HepG2 (cell line): ENCODE data around the gene UBFD1. TPM values are rescaled to one million over a fixed set of nuclear protein-coding genes. Genes with fewer than 3 reads are reported as not detected.

Experiments
- ARHGAP35 ChIP-seq: sonication (generic); formaldehyde crosslinking; IDR thresholded peaks from 2 replicates; pipeline ENCODE4 v1.9.0; 2022; ENCODE audit warnings: mild to moderate bottlenecking, inconsistent platforms, moderate library complexity, missing genetic modification reagents, borderline replicate concordance
- ARID2 ChIP-seq: sonication (generic); formaldehyde crosslinking; IDR thresholded peaks from 2 replicates; pipeline ENCODE4 v1.8.1; 2022; ENCODE audit warnings: mild to moderate bottlenecking, missing genetic modification reagents, borderline replicate concordance
- BRF2 ChIP-seq: sonication (generic); formaldehyde crosslinking; IDR thresholded peaks from 2 replicates; pipeline ENCODE4 v1.8.1; 2022; ENCODE audit warnings: mild to moderate bottlenecking, missing genetic modification reagents
- CSRNP2 ChIP-seq: sonication (generic); formaldehyde crosslinking; conservative IDR thresholded peaks from 2 replicates; pipeline ENCODE4 v1.8.0; 2022; ENCODE audit warnings: low read depth, missing genetic modification reagents
- FLYWCH1 ChIP-seq: sonication (generic); formaldehyde crosslinking; IDR thresholded peaks from 2 replicates; pipeline ENCODE4 v1.8.1; 2023; ENCODE audit warnings: mild to moderate bottlenecking, missing genetic modification reagents
- JDP2 ChIP-seq: sonication (generic); formaldehyde crosslinking; IDR thresholded peaks from 2 replicates; pipeline ENCODE4 v1.8.1; 2022; ENCODE audit warnings: missing genetic modification reagents, borderline replicate concordance
- MAZ ChIP-seq, 2 experiments: sonication (generic) in 1 of 2; formaldehyde crosslinking in 1 of 2; IDR thresholded peaks; 2 replicates each; pipeline versions ENCODE4 v1.5.0 to v1.6.1; 2012 to 2020; ENCODE audit warnings: low read depth in 2 of 2, mild to moderate bottlenecking in 2 of 2, borderline replicate concordance in 1 of 2, improper control_type of control experiment in 1 of 2, low read length in 1 of 2, missing genetic modification reagents in 1 of 2, moderate library complexity in 1 of 2
- PHF20 ChIP-seq: sonication (generic); formaldehyde crosslinking; IDR thresholded peaks from 2 replicates; pipeline ENCODE4 v1.5.0; 2020; ENCODE audit warnings: mild to moderate bottlenecking, missing genetic modification reagents
- PRMT3 ChIP-seq: sonication (generic); formaldehyde crosslinking; IDR thresholded peaks from 2 replicates; pipeline ENCODE4 v1.8.1; 2022; ENCODE audit warnings: low read depth, mild to moderate bottlenecking, moderate library complexity, missing genetic modification reagents, borderline replicate concordance
- ZBTB40 ChIP-seq, 2 experiments: fragments of 450-650 bp in 1 of 2; sonication (generic) in 1 of 2; formaldehyde crosslinking in 1 of 2; IDR thresholded peaks; 2 replicates each; pipeline versions ENCODE4 v1.6.1 to v1.8.0; 2016 to 2022; ENCODE audit warnings: antibody characterized with exemption in 1 of 2, mild to moderate bottlenecking in 1 of 2, missing genetic modification reagents in 1 of 2
- ZNF564 ChIP-seq: sonication (generic); formaldehyde crosslinking; IDR thresholded peaks from 2 replicates; pipeline ENCODE4 v1.8.1; 2023; ENCODE audit warnings: mild to moderate bottlenecking, missing genetic modification reagents
- ZNF691 ChIP-seq: sonication (generic); formaldehyde crosslinking; IDR thresholded peaks from 2 replicates; pipeline ENCODE4 v1.4.0; 2020; ENCODE audit warnings: missing genetic modification reagents, low read depth, mild to moderate bottlenecking, borderline replicate concordance
- ZNF790 ChIP-seq: sonication (generic); formaldehyde crosslinking; IDR thresholded peaks from 2 replicates; pipeline ENCODE4 v1.8.0; 2022; ENCODE audit warnings: missing genetic modification reagents, mild to moderate bottlenecking, borderline replicate concordance
- polyA plus RNA-seq, 8 experiments: library from polyadenylated mRNA; depleted of rRNA in 3 of 8; stranded (reverse) in 7 of 8; unstranded in 1 of 8; fragments of >200 nt; fragmentation: Illumina TruSeq in 4 of 8; extraction: Trizol in 4 of 8; gene quantifications; 2 replicates each; pipeline versions ENCODE4 v1.2.1 to v1.2.3, GENCODE V29; 2011 to 2016; ENCODE audit warnings: low read depth in 4 of 8, missing spikeins in 1 of 8, mixed read lengths in 1 of 8; ENCODE audit not compliant: insufficient read depth in 1 of 8
- total RNA-seq, 5 experiments: library from RNA; depleted of rRNA; stranded (reverse); fragments of >200 nt; fragmentation: Illumina TruSeq; extraction: Trizol; gene quantifications; 2 replicates each; pipeline ENCODE4 v1.2.3, GENCODE V29; 2016; ENCODE audit warnings: low read depth in 1 of 5

UBFD1 gene
- total and polyA plus RNA-seq, 2 of the 13 experiments (the other 11 are each of a cell fraction or from before 2014, with no cell fraction given): 100 to 111 TPM

- TF ChIP-seq ZBTB40 (IDR thresholded peaks at IDR 0.05): no peak
- no peak; the same call in none of the 2 replicates for TF ChIP-seq ZBTB40 (CRISPR knock-in tag; IDR thresholded peaks at IDR 0.05)
- TF ChIP-seq JDP2 (CRISPR knock-in tag): no peak; the same call in 1 of the 2 replicates
- TF ChIP-seq ARHGAP35 (CRISPR knock-in tag): peak; percentile 83; the same call in 1 of the 2 replicates
- peak; percentile 95; the same call in 1 of the 2 replicates for TF ChIP-seq BRF2
- no peak for TF ChIP-seq FLYWCH1 (CRISPR knock-in tag)
- TF ChIP-seq ZNF790 (CRISPR knock-in tag): peak; percentile 73; the same call in 1 of the 2 replicates
- TF ChIP-seq ZNF691 (CRISPR knock-in tag): peak; percentile 20; the same call in 1 of the 2 replicates
- 0 out of 2 replicates have a peak, but pooled peaks have one; percentile 89 for TF ChIP-seq ZNF564
- 0 out of 2 replicates have a peak, but pooled peaks have one; percentile 20 for TF ChIP-seq CSRNP2 (CRISPR knock-in tag)
- no peak for TF ChIP-seq PRMT3 (CRISPR knock-in tag)
- peak; percentile 73 for TF ChIP-seq ARID2 (CRISPR knock-in tag)
- TF ChIP-seq PHF20 (CRISPR knock-in tag): peak; percentile 92
- peak; percentile 96 for TF ChIP-seq MAZ (IDR thresholded peaks at IDR 0.05; ENCODE audit: borderline replicate concordance, low read depth, low read length)
- TF ChIP-seq MAZ (CRISPR knock-in tag; IDR thresholded peaks at IDR 0.05; ENCODE audit: low read depth): peak; percentile 95
Measured at GRCh38 chr16:23556881-23557778, at the start of gene UBFD1, which contains the start of gene EARS2 (continued).
